Measurements from ENCODE around the gene ABCA5.

- no peak for TF ChIP-seq POLR2A (IDR thresholded peaks at IDR 0.05)
- no peak for TF ChIP-seq CTCF (IDR thresholded peaks at IDR 0.05)
Observed at GRCh38 chr17:69198238-69198637, 128.7 kb downstream of the ABCA5 start.
